SKM-1 (cell line): ENCODE data around the gene SUSD6.
"Not testable (repeated sequence)": the region's sequence is repeated elsewhere in the genome, so short reads cannot be mapped to it uniquely, and the experiment has no call there.

Experiments
- DNase-seq: peaks from one replicate; lab custom pipeline; 2025; ENCODE audit not compliant: unreplicated experiment; lab: John Stamatoyannopoulos, UW

Gene SUSD6

GRCh38 chr14:69693801-69694729 lies 82.7 kb downstream of the SUSD6 start:
- DNase-seq = no peak

GRCh38 chr14:69694730-69695281 lies 83.4 kb downstream of the SUSD6 start:
- no peak for DNase-seq

GRCh38 chr14:69695322-69696203 lies 84.2 kb downstream of the SUSD6 start:
- DNase-seq = no peak

GRCh38 chr14:69696204-69696527 lies 84.8 kb downstream of the SUSD6 start:
- DNase-seq = no peak

GRCh38 chr14:69696633-69697557 lies 85.5 kb downstream of the SUSD6 start:
- no peak for DNase-seq

- DNase-seq = no peak
These were observed 87.2 kb downstream of the SUSD6 start for GRCh38 chr14:69698572-69698971.

- not testable (repeated sequence) for DNase-seq
These were observed 87.8 kb downstream of the SUSD6 start for GRCh38 chr14:69699243-69699642.

- no peak for DNase-seq
These were observed 88.4 kb downstream of the SUSD6 start for GRCh38 chr14:69699748-69700303.

GRCh38 chr14:69700575-69700974 lies 89.2 kb downstream of the SUSD6 start:
- no peak for DNase-seq

GRCh38 chr14:69701291-69701690 lies 89.9 kb downstream of the SUSD6 start:
- DNase-seq = no peak

- DNase-seq = no peak
These were observed 90.5 kb downstream of the SUSD6 start for GRCh38 chr14:69701857-69702256.

GRCh38 chr14:69703047-69704039 lies 91.9 kb downstream of the SUSD6 start:
- DNase-seq = no peak

- DNase-seq = no peak
These were observed 92.9 kb downstream of the SUSD6 start for GRCh38 chr14:69704319-69704718.

- no peak for DNase-seq
These were observed 94.3 kb downstream of the SUSD6 start for GRCh38 chr14:69705706-69706105.

- no peak for DNase-seq
These were observed 96.7 kb downstream of the SUSD6 start for GRCh38 chr14:69708049-69708448.

- DNase-seq = no peak
These were observed 97.5 kb downstream of the SUSD6 start for GRCh38 chr14:69708586-69709560.

GRCh38 chr14:69710378-69710777 lies 99.0 kb downstream of the SUSD6 start:
- no peak for DNase-seq

GRCh38 chr14:69711065-69711464 lies 99.7 kb downstream of the SUSD6 start:
- no peak for DNase-seq
